Nucleus accumbens (tissue), 56 donors: Measurements from ENCODE around the gene ZNF316.

Source experiments
- DNase-seq, 56 donors: peaks; one replicate each; lab custom pipeline; 2025; lab: John Stamatoyannopoulos, UW

The ZNF316 gene

DNA sequence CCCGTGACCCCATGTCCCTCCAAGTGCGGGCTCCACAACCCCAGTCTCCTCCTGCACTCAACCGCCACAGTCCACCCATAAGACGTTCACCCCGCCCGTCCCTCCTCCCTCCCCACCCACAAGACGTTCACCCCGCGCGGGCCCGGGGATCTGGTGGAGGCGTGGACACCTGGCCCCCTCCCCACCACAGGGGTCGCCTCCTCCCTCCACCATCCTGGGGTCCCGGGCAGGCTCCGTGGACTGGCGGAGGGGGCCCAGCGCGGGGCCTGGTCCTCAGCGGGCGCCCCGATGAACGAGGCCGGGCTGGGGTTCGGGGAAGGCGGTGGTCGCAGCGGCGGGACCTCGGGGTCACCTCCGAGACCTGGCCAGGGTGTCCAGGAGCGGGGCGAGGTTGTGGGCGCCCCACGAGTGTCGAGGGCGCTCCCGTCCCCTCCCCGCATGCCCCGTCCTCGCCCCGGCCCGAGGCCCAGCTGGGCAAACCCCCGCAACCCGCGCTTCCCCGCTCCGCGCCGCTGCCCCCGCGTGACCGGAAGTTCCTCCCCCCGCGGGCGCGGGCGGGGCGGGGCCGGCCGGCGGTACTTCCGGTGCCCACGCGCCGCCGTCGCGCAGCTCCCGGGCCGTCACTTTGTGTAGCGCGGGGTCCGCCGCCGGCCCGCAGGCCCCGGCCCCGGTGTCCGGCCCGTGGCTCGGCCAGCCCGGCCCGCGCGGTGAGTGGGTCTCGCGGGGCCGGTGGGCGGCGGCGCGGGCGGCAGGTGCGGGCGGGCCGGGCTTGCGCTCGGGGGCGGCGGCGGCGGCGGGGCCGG lies at the start of gene ZNF316:
Gene ZNF316 (plus strand): TSS at position 578 of the 803 bp plus-strand sequence. CDS start 5,092 bp downstream, outside the sequence.
- DNase-seq: peak in 42 of 56 donors; percentile 14 to 78 (median 44)

DNA sequence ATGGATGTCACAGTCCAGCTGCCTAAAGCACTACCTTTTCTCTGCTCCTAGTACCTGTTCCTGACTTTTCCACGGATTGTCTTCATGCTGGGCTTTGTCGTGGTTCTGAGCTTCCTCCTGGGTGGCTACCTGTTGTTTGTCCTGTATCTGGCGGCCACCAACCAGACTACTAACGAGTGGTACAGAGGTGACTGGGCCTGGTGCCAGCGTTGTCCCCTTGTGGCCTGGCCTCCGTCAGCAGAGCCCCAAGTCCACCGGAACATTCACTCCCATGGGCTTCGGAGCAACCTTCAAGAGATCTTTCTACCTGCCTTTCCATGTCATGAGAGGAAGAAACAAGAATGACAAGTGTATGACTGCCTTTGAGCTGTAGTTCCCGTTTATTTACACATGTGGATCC lies 48.6 kb upstream of the ZNF316 start:
- no peak for DNase-seq

- peak in 5 of 56 donors; percentile 41 to 62 (median 51) for DNase-seq
These were observed 47.8 kb upstream of the ZNF316 start for GRCh38 chr7:6589151-6589828.

GRCh38 chr7:6589829-6590644 lies 47.1 kb upstream of the ZNF316 start, which contains the start of gene INTS15:
TSS of gene INTS15 (plus strand) at chr7:6590021. CDS start at chr7:6590284, 263 bp downstream.
- DNase-seq: peak in 46 of 56 donors; percentile 26 to 84 (median 68)

- DNase-seq: no peak
These were observed 46.4 kb upstream of the ZNF316 start for GRCh38 chr7:6590645-6591110.

DNA sequence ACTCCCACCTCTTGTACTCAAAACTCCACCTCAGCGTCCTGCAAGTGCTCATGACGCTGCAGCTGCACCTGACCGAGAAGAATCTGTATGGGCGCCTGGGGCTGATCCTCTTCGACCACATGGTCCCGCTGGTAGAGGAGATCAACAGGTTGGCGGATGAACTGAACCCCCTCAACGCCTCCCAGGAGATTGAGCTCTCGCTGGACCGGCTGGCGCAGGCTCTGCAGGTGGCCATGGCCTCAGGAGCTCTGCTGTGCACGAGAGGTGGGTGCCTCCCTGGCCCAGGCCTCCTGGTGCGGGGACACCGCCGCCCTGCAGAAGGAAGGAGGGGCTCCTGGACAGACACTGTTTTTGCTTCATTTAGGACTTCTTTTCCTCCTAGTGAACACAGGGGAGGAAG lies 37.0 kb upstream of the ZNF316 start:
- no peak for DNase-seq

DNA sequence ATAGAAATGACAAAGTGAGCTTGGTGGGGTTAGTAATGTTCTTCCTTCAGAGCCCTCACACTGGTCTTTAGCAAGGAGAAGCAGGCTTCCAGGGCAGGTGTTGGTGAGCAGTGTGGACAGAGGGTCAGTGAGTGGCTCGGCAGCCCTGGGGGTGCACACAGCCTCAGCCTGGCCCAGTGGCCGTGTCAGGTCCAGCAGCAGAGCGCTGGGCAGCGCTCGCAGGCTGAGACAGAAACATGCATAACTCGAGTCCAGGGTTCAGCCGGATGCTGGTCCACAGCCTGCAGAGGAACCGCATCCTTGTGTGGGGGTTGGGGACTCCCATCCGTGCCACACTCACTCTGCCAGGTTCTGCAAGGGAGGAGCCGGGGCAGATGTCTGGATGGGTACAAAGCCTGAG lies 32.7 kb upstream of the ZNF316 start:
- no peak for DNase-seq

GRCh38 chr7:6606866-6607583 lies 30.1 kb upstream of the ZNF316 start:
- DNase-seq: no peak

- no peak for DNase-seq
These were observed 29.5 kb upstream of the ZNF316 start for GRCh38 chr7:6607651-6608051.

- no peak for DNase-seq
These were observed 29.0 kb upstream of the ZNF316 start for GRCh38 chr7:6608081-6608480.

DNA sequence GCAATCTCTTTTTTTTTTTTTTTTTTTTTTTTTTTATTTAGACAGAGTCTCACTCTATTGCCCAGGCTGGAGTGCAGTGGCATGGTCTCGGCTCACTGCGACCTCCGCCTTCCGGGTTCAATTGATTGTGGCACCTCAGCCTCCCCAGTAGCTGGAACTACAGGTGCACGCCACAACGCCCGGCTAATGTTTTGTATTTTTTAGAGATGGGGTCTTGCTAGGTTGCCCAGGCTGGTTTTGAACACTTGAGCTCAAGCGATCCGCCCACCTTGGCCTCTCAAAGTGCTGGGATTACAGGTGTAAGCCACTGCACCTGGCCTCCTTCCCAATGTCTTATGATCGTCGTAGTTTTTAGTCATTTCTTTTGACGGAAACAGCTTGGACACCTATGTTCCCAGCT lies 28.3 kb upstream of the ZNF316 start:
- DNase-seq: no peak

DNA sequence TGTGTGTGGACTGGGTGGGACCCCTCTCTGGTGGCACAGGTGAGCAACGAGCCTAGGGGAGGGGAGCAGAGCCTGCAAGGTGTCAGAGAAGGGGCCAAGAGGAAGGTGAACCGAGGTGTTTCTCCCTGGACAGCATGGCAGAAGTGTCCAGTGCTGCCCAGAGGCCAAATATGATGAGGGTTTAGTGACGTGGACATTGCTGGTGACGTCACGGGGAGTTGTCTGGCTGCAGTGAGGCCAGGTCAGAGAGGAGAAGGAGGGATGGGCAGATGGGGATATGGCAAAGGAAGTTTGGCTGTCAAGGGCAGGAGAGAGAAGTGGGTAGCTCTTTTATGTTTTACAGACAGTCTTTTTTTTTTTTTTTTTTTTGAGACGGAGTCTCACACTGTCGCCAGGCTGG lies 24.3 kb upstream of the ZNF316 start:
- DNase-seq: no peak

DNA sequence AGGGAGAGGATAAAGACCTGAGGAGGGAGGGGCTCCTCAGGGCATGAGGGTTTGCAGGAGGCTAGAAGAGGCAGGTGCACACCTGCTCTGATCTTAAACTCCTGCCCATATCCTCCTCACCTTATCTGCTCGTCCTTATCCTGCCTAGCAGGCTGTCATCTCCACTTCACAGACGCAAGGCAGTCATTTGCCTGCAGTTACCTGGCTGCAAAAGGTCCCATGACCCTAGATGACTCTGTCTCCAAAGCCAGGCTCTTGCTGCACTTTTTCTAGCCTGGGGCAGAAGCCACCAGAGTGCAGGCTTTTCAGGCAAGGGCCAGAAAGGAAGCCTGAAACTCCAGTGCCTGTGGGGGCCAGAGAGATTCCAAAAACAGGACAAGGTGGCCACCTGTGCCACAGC lies 23.4 kb upstream of the ZNF316 start:
- no peak for DNase-seq

- DNase-seq: peak in 27 of 56 donors; percentile 5 to 55 (median 33)
These were observed 22.0 kb upstream of the ZNF316 start, which contains the start of gene ZNF853 for GRCh38 chr7:6614953-6615722. TSS of gene ZNF853 (plus strand) at chr7:6615610. CDS start at chr7:6616175, 565 bp downstream.

- DNase-seq: peak in 2 of 56 donors; percentile 4 to 14
These were observed 21.2 kb upstream of the ZNF316 start for GRCh38 chr7:6615723-6616555.

- no peak for DNase-seq
These were observed 20.1 kb upstream of the ZNF316 start for GRCh38 chr7:6616854-6617643.

GRCh38 chr7:6618621-6619020 lies 18.5 kb upstream of the ZNF316 start:
- no peak for DNase-seq
